Measurements from ENCODE around the gene MAP3K4. TPM values are rescaled to one million over a fixed set of nuclear protein-coding genes. Genes with fewer than 3 reads are reported as not detected.

MAP3K4 gene
- total RNA-seq, 2 experiments from 2014 or later: 32.8 to 38.1 TPM

GRCh38 chr6:161008245-161008644 is 16.7 kb downstream of the MAP3K4 start:
- no peak for DNase-seq
- Mint-ChIP-seq H3K9me3 (no peaks in the 10 kb centered on the region), H3K4me1 (peaks cover 20% of the 10 kb centered on the region), H3K36me3 (peaks cover 5% of the 10 kb centered on the region), H3K27me3 (no peaks in the 10 kb centered on the region), H3K27ac (no peak overlapping the region), H3K4me3 (no peak overlapping the region)

GRCh38 chr6:161009991-161010390 is 18.4 kb downstream of the MAP3K4 start:
- DNase-seq: no peak
- Mint-ChIP-seq H3K36me3 (peaks cover 7% of the 10 kb centered on the region), H3K4me3 (no peak overlapping the region), H3K27ac (no peak overlapping the region), H3K27me3 (no peaks in the 10 kb centered on the region), H3K4me1 (peaks cover 29% of the 10 kb centered on the region), H3K9me3 (no peaks in the 10 kb centered on the region)

GRCh38 chr6:161010418-161010817 is 18.8 kb downstream of the MAP3K4 start:
- Mint-ChIP-seq H3K27ac (no peak overlapping the region), H3K36me3 (peaks cover 11% of the 10 kb centered on the region), H3K9me3 (no peaks in the 10 kb centered on the region), H3K27me3 (no peaks in the 10 kb centered on the region), H3K4me3 (no peak overlapping the region), H3K4me1 (peaks cover 28% of the 10 kb centered on the region)
- DNase-seq: no peak

GRCh38 chr6:161011492-161012480 is 20.2 kb downstream of the MAP3K4 start:
- Mint-ChIP-seq H3K27me3 (no peaks in the 10 kb centered on the region), H3K36me3 (peaks cover 12% of the 10 kb centered on the region), H3K27ac (no peak overlapping the region), H3K4me1 (peaks cover 35% of the 10 kb centered on the region), H3K9me3 (no peaks in the 10 kb centered on the region), H3K4me3 (no peak overlapping the region)
- DNase-seq: no peak

- no peak for DNase-seq
- Mint-ChIP-seq H3K27ac (no peak overlapping the region), H3K36me3 (peaks cover 12% of the 10 kb centered on the region), H3K4me1 (peaks cover 40% of the 10 kb centered on the region), H3K4me3 (no peak overlapping the region), H3K27me3 (no peaks in the 10 kb centered on the region), H3K9me3 (no peaks in the 10 kb centered on the region)
These were observed 22.1 kb downstream of the MAP3K4 start for GRCh38 chr6:161013695-161014094.

- Mint-ChIP-seq H3K9me3 (no peaks in the 10 kb centered on the region), H3K36me3 (peaks cover 21% of the 10 kb centered on the region), H3K4me1 (peaks cover 32% of the 10 kb centered on the region), H3K4me3 (no peak overlapping the region), H3K27ac (no peak overlapping the region), H3K27me3 (no peaks in the 10 kb centered on the region)
- no peak for DNase-seq
These were observed 26.4 kb downstream of the MAP3K4 start for GRCh38 chr6:161017766-161018564.

- Mint-ChIP-seq H3K36me3 (peaks cover 22% of the 10 kb centered on the region), H3K27me3 (no peaks in the 10 kb centered on the region), H3K4me1 (peaks cover 22% of the 10 kb centered on the region), H3K27ac (no peak overlapping the region), H3K9me3 (no peaks in the 10 kb centered on the region), H3K4me3 (no peak overlapping the region)
- DNase-seq: no peak
These were observed 27.8 kb downstream of the MAP3K4 start for GRCh38 chr6:161019324-161019839.

- H3K9me3 Mint-ChIP-seq: no peaks in the 10 kb centered on the region
- peaks cover 29% of the 10 kb centered on the region for H3K36me3 Mint-ChIP-seq
- H3K27ac Mint-ChIP-seq: no peak overlapping the region
- peaks cover 25% of the 10 kb centered on the region for H3K4me1 Mint-ChIP-seq
- no peak overlapping the region for H3K4me3 Mint-ChIP-seq
- DNase-seq: no peak
- no peaks in the 10 kb centered on the region for H3K27me3 Mint-ChIP-seq
These were observed 30.0 kb downstream of the MAP3K4 start for GRCh38 chr6:161021543-161021942.

GRCh38 chr6:161021998-161022743 is 30.6 kb downstream of the MAP3K4 start:
- no peak overlapping the region for H3K4me3 Mint-ChIP-seq
- peaks cover 24% of the 10 kb centered on the region for H3K4me1 Mint-ChIP-seq
- no peaks in the 10 kb centered on the region for H3K27me3 Mint-ChIP-seq

GRCh38 chr6:161023316-161023715 is 31.7 kb downstream of the MAP3K4 start:
- no peak overlapping the region for H3K27ac Mint-ChIP-seq
- H3K9me3 Mint-ChIP-seq: no peaks in the 10 kb centered on the region
- H3K27me3 Mint-ChIP-seq: no peaks in the 10 kb centered on the region
- H3K36me3 Mint-ChIP-seq: peaks cover 29% of the 10 kb centered on the region
- no peak for DNase-seq
- H3K4me3 Mint-ChIP-seq: no peak overlapping the region
- H3K4me1 Mint-ChIP-seq: peaks cover 26% of the 10 kb centered on the region

More at GRCh38 chr6:161021998-161022743, 30.6 kb downstream of the MAP3K4 start:
- Mint-ChIP-seq H3K27ac (no peak overlapping the region), H3K9me3 (no peaks in the 10 kb centered on the region), H3K36me3 (peaks cover 29% of the 10 kb centered on the region)
- no peak for DNase-seq

GRCh38 chr6:161024364-161024920 is 32.9 kb downstream of the MAP3K4 start:
- Mint-ChIP-seq H3K4me1 (peaks cover 32% of the 10 kb centered on the region), H3K27ac (no peak overlapping the region), H3K27me3 (no peaks in the 10 kb centered on the region), H3K4me3 (no peak overlapping the region), H3K36me3 (peaks cover 27% of the 10 kb centered on the region), H3K9me3 (no peaks in the 10 kb centered on the region)
- DNase-seq: no peak

- no peak for DNase-seq
- Mint-ChIP-seq H3K27ac (no peak overlapping the region), H3K4me3 (no peak overlapping the region), H3K36me3 (peaks cover 20% of the 10 kb centered on the region), H3K9me3 (no peaks in the 10 kb centered on the region), H3K4me1 (peaks cover 40% of the 10 kb centered on the region), H3K27me3 (no peaks in the 10 kb centered on the region)
These were observed 35.8 kb downstream of the MAP3K4 start for GRCh38 chr6:161027385-161027784.

GRCh38 chr6:161029195-161029809 is 37.7 kb downstream of the MAP3K4 start:
- Mint-ChIP-seq H3K9me3 (no peaks in the 10 kb centered on the region), H3K4me3 (no peak overlapping the region), H3K4me1 (peaks cover 37% of the 10 kb centered on the region), H3K36me3 (peaks cover 18% of the 10 kb centered on the region), H3K27ac (peak overlapping the region; percentile 25), H3K27me3 (no peaks in the 10 kb centered on the region)
- DNase-seq: no peak

Measured in activated naive CD8-positive, alpha-beta T cell treated with anti-CD3 and anti-CD28 coated beads for 36 hours (primary cell).